MCF 10A (cell line): ENCODE measurements around the gene SP2. TPM values are rescaled to one million over a fixed set of nuclear protein-coding genes. Genes with fewer than 3 reads are reported as not detected.

ENCODE experiments used
- BruUV-seq: library from RNA; stranded (reverse); fragments of 400-500 nt; replicated peaks from 2 replicates; lab custom pipeline; 2021; lab: Mats Ljungman, UMichigan
- CTCF ChIA-PET: fragments of 300-600 bp; sonication (Branson Sonifier 250); formaldehyde crosslinking; extraction: SDS; loops from one replicate; lab custom pipeline; 2021; ENCODE audit warnings: antibody characterized with exemption, inconsistent platforms; lab: Yijun Ruan, JAX
- POLR2A ChIA-PET: fragments of 300-600, 350-650 bp; sonication (Branson Sonifier 250); formaldehyde crosslinking; extraction: SDS; loops from one replicate; lab custom pipeline; 2020; ENCODE audit warnings: antibody characterized with exemption, inconsistent platforms; lab: Yijun Ruan, JAX
- DNase-seq: peaks from one replicate; pipeline ENCODE4 v3.0.0-alpha.2; 2018; ENCODE audit not compliant: unreplicated experiment
- H3K27ac Mint-ChIP-seq: one replicate; pipeline ENCODE4 v1.8.0; 2022; ENCODE audit warnings: mild to moderate bottlenecking, low read depth, mixed read lengths; ENCODE audit not compliant: unreplicated experiment
- H3K27me3 Mint-ChIP-seq: one replicate; pipeline ENCODE4 v1.8.0; 2022; ENCODE audit warnings: mixed read lengths; ENCODE audit not compliant: insufficient read depth, unreplicated experiment
- H3K36me3 Mint-ChIP-seq: one replicate; pipeline ENCODE4 v1.8.0; 2022; ENCODE audit warnings: mild to moderate bottlenecking, moderate library complexity, mixed read lengths; ENCODE audit not compliant: insufficient read depth, unreplicated experiment
- H3K4me1 Mint-ChIP-seq: one replicate; pipeline ENCODE4 v1.8.0; 2022; ENCODE audit warnings: mixed read lengths; ENCODE audit not compliant: insufficient read depth, unreplicated experiment
- H3K4me3 Mint-ChIP-seq: one replicate; pipeline ENCODE4 v1.8.0; 2022; ENCODE audit warnings: mild to moderate bottlenecking, moderate library complexity, mixed read lengths; ENCODE audit not compliant: unreplicated experiment
- H3K9me3 Mint-ChIP-seq: one replicate; pipeline ENCODE4 v1.8.0; 2022; ENCODE audit warnings: mixed read lengths; ENCODE audit not compliant: unreplicated experiment
- CTCF ChIP-seq: fragments of 200-600 bp; IDR thresholded peaks from one replicate; pipeline ENCODE4 v1.8.0; 2022; ENCODE audit warnings: antibody characterized with exemption, mild to moderate bottlenecking; ENCODE audit not compliant: unreplicated experiment
- intact Hi-C: fragments of 100-400 bp; cut with micrococcal nuclease; formaldehyde crosslinking; loops from 2 replicates; pipeline ENCODE4 v1.14.1; 2022
- total RNA-seq: library from RNA; stranded (reverse); gene quantifications from 2 replicates; pipeline ENCODE4 v1.2.3, GENCODE V29; 2022

The SP2 gene
- total RNA-seq, 1 experiment from 2014 or later, result 15.1 TPM

- Mint-ChIP-seq H3K27ac (peak within 1 kb of the TSS; percentile 88), H3K27me3 (no peaks in the 10 kb centered on the region), H3K4me1 (peaks cover 41% of the 10 kb centered on the region), H3K36me3 (peaks cover 24% of the 10 kb centered on the region), H3K4me3 (peak within 1 kb of the TSS; percentile 82), H3K9me3 (no peaks in the 10 kb centered on the region)
- ChIA-PET POLR2A (interaction anchor here (0.6 to 7.3 kb wide), 28 partner anchors 10 to 166 kb away, joined by 3 to 117 read pairs (median 7); partner anchors contain the start of genes CBX1, CDK5RAP3, LRRC46 and MRPL10), CTCF (interaction anchor here (0.5 to 2.9 kb wide), 15 partner anchors 12 to 124 kb away, joined by 3 to 14 read pairs (median 4); partner anchors contain the start of genes CDK5RAP3, SCRN2 and SP2)
- TF ChIP-seq CTCF, result no peak
- DNase-seq, result peak; percentile 99
- intact Hi-C loops, result loop anchor here (2.0 kb wide), 1 partner anchor 45 kb away; the partner anchor contains the start of gene SP2
- BruUV-seq, result TSS peak; percentile 39
Measured at GRCh38 chr17:47941246-47942095, 45.4 kb downstream of the SP2 start, which contains the start of gene PNPO. Gene PNPO, plus strand, starts transcription at chr17:47941571. Its CDS starts 105 bp downstream, at chr17:47941676.

GRCh38 chr17:47942096-47942510 is 46.1 kb downstream of the SP2 start:
- Mint-ChIP-seq H3K4me1 (peaks cover 35% of the 10 kb centered on the region), H3K36me3 (peaks cover 27% of the 10 kb centered on the region), H3K27me3 (no peaks in the 10 kb centered on the region), H3K4me3 (peak overlapping the region; percentile 82), H3K27ac (peak overlapping the region; percentile 88), H3K9me3 (no peaks in the 10 kb centered on the region)
- ChIA-PET CTCF (interaction anchor here (0.5 to 2.9 kb wide), 9 partner anchors 27 to 781 kb away, joined by 3 to 14 read pairs (median 5); partner anchors contain the start of genes CDK5RAP3, PRAC2 and SP2), POLR2A (interaction anchor here (0.7 to 7.3 kb wide), 22 partner anchors 9 to 166 kb away, joined by 3 to 117 read pairs (median 9); partner anchors contain the start of genes CBX1, CDK5RAP3, NFE2L1 and PRR15L)
- TF ChIP-seq CTCF, result no peak
- no TSS peak for BruUV-seq
- DNase-seq, result no peak
- intact Hi-C loops, result no loop called here

GRCh38 chr17:47942568-47942967 is 46.5 kb downstream of the SP2 start:
- Mint-ChIP-seq H3K27me3 (no peaks in the 10 kb centered on the region), H3K4me1 (peaks cover 34% of the 10 kb centered on the region), H3K36me3 (peaks cover 32% of the 10 kb centered on the region), H3K27ac (peak overlapping the region; percentile 88), H3K9me3 (no peaks in the 10 kb centered on the region), H3K4me3 (peak overlapping the region; percentile 82)
- DNase-seq, result no peak
- BruUV-seq, result no TSS peak
- ChIA-PET CTCF (interaction anchor here (0.6 to 2.9 kb wide), 6 partner anchors 28 to 780 kb away, joined by 3 to 14 read pairs (median 6); partner anchors contain the start of genes CDK5RAP3, PRAC2 and SP2), POLR2A (interaction anchor here (0.7 to 7.3 kb wide), 18 partner anchors 8 to 165 kb away, joined by 3 to 117 read pairs (median 10); partner anchors contain the start of genes CBX1, CDK5RAP3, NFE2L1 and PRR15L)
- intact Hi-C loops, result no loop called here
- no peak for TF ChIP-seq CTCF
